ENCODE measurements around the gene GLYATL3.

Gene GLYATL3

GRCh38 chr6:49523901-49524300, 24.2 kb downstream of the GLYATL3 start:
- Histone ChIP-seq H4K5ac (ENCODE audit: low read length) (no peak overlapping the region), H2AK5ac (ENCODE audit: low read length) (no peak overlapping the region), H3K27ac (ENCODE audit: low read depth, low read length) (no peak overlapping the region), H2BK5ac (ENCODE audit: low read length) (no peak overlapping the region), H3K27me3 (ENCODE audit: insufficient read depth, low read length, poor library complexity) (no peaks in the 10 kb centered on the region), H3K9ac (ENCODE audit: low read length) (no peak overlapping the region), H3K4me3 (ENCODE audit: low read length) (no peak overlapping the region), H3K4me1 (ENCODE audit: control insufficient read depth, low read depth, low read length) (no peaks in the 10 kb centered on the region), H3K4me2 (ENCODE audit: low read length) (no peak overlapping the region), H2BK15ac (replicated peaks; ENCODE audit: low read depth) (no peak overlapping the region), H3K4ac (ENCODE audit: low read depth, low read length) (no peak overlapping the region), H3K79me2 (ENCODE audit: control insufficient read depth, insufficient read depth, low read length) (no peaks in the 10 kb centered on the region), H4K8ac (ENCODE audit: low read depth, low read length) (no peak overlapping the region), H3K18ac (ENCODE audit: low read length) (no peak overlapping the region), H3K56ac (ENCODE audit: low read length) (no peak overlapping the region), H3K79me1 (ENCODE audit: low read length) (no peaks in the 10 kb centered on the region), H3K36me3 (ENCODE audit: control insufficient read depth, insufficient read depth, low read length) (no peaks in the 10 kb centered on the region), H3K23ac (ENCODE audit: low read length) (no peak overlapping the region), H2BK120ac (ENCODE audit: low read depth, low read length) (no peak overlapping the region)
- no peak for DNase-seq
- no CpG with 5 or more reads among the region's 1 CpG for WGBS (ENCODE audit: extremely low coverage, insufficient coverage, low lambda C conversion rate)

DNA sequence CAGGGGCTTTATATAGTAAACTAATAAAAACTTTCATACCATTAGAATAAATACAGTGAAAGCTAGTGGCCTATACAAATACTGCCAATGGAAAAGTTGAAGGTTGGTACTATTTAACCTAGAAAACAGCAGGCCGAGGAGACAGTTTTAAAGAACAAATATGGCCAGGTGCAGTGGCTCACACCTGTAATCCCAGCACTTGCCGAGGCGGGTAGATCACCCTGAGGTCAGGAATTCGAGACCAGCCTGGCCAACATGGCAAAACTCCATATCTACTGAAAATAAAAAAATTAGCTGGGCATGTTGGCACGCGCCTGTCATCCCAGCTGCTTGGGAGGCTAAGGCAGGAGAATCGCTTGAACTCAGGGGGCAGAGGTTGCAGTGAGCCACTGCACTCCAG, 24.8 kb downstream of the GLYATL3 start:
- H3K4me1 ChIP-seq (ENCODE audit: control insufficient read depth, low read depth, low read length), result no peaks in the 10 kb centered on the region
- H3K56ac ChIP-seq (ENCODE audit: low read length), result no peak overlapping the region
- no peak overlapping the region for H2BK5ac ChIP-seq (ENCODE audit: low read length)
- H4K8ac ChIP-seq (ENCODE audit: low read depth, low read length), result no peak overlapping the region
- no peaks in the 10 kb centered on the region for H3K79me2 ChIP-seq (ENCODE audit: control insufficient read depth, insufficient read depth, low read length)
- no peak overlapping the region for H4K5ac ChIP-seq (ENCODE audit: low read length)
- WGBS (ENCODE audit: extremely low coverage, insufficient coverage, low lambda C conversion rate), result no CpG with 5 or more reads among the region's 7 CpGs
- no peaks in the 10 kb centered on the region for H3K27me3 ChIP-seq (ENCODE audit: insufficient read depth, low read length, poor library complexity)
- H3K4me3 ChIP-seq (ENCODE audit: low read length), result no peak overlapping the region
- no peak overlapping the region for H3K9ac ChIP-seq (ENCODE audit: low read length)
- DNase-seq, result no peak
- no peak overlapping the region for H3K4ac ChIP-seq (ENCODE audit: low read depth, low read length)
- no peak overlapping the region for H3K27ac ChIP-seq (ENCODE audit: low read depth, low read length)
- no peak overlapping the region for H2BK15ac ChIP-seq (replicated peaks; ENCODE audit: low read depth)
- no peak overlapping the region for H3K23ac ChIP-seq (ENCODE audit: low read length)
- H2BK120ac ChIP-seq (ENCODE audit: low read depth, low read length), result no peak overlapping the region
- no peaks in the 10 kb centered on the region for H3K36me3 ChIP-seq (ENCODE audit: control insufficient read depth, insufficient read depth, low read length)
- H3K4me2 ChIP-seq (ENCODE audit: low read length), result no peak overlapping the region
- H3K18ac ChIP-seq (ENCODE audit: low read length), result no peak overlapping the region
- H2AK5ac ChIP-seq (ENCODE audit: low read length), result no peak overlapping the region
- no peaks in the 10 kb centered on the region for H3K79me1 ChIP-seq (ENCODE audit: low read length)

GRCh38 chr6:49526598-49526997, 26.9 kb downstream of the GLYATL3 start:
- no peak overlapping the region for H2AK5ac ChIP-seq (ENCODE audit: low read length)
- H2BK5ac ChIP-seq (ENCODE audit: low read length), result no peak overlapping the region
- no peak overlapping the region for H3K56ac ChIP-seq (ENCODE audit: low read length)
- no peak overlapping the region for H3K4me2 ChIP-seq (ENCODE audit: low read length)
- no CpG with 5 or more reads among the region's 12 CpGs for WGBS (ENCODE audit: extremely low coverage, insufficient coverage, low lambda C conversion rate)
- H3K27ac ChIP-seq (ENCODE audit: low read depth, low read length), result no peak overlapping the region
- H2BK120ac ChIP-seq (ENCODE audit: low read depth, low read length), result no peak overlapping the region
- H3K79me1 ChIP-seq (ENCODE audit: low read length), result no peaks in the 10 kb centered on the region
- H3K4me3 ChIP-seq (ENCODE audit: low read length), result no peak overlapping the region
- no peak for DNase-seq
- no peak overlapping the region for H3K23ac ChIP-seq (ENCODE audit: low read length)
- H4K5ac ChIP-seq (ENCODE audit: low read length), result no peak overlapping the region
- no peak overlapping the region for H4K8ac ChIP-seq (ENCODE audit: low read depth, low read length)
- no peaks in the 10 kb centered on the region for H3K36me3 ChIP-seq (ENCODE audit: control insufficient read depth, insufficient read depth, low read length)
- H3K4me1 ChIP-seq (ENCODE audit: control insufficient read depth, low read depth, low read length), result no peaks in the 10 kb centered on the region
- no peak overlapping the region for H2BK15ac ChIP-seq (replicated peaks; ENCODE audit: low read depth)
- no peak overlapping the region for H3K18ac ChIP-seq (ENCODE audit: low read length)
- H3K27me3 ChIP-seq (ENCODE audit: insufficient read depth, low read length, poor library complexity), result no peaks in the 10 kb centered on the region
- no peak overlapping the region for H3K9ac ChIP-seq (ENCODE audit: low read length)
- no peaks in the 10 kb centered on the region for H3K79me2 ChIP-seq (ENCODE audit: control insufficient read depth, insufficient read depth, low read length)
- no peak overlapping the region for H3K4ac ChIP-seq (ENCODE audit: low read depth, low read length)

DNA sequence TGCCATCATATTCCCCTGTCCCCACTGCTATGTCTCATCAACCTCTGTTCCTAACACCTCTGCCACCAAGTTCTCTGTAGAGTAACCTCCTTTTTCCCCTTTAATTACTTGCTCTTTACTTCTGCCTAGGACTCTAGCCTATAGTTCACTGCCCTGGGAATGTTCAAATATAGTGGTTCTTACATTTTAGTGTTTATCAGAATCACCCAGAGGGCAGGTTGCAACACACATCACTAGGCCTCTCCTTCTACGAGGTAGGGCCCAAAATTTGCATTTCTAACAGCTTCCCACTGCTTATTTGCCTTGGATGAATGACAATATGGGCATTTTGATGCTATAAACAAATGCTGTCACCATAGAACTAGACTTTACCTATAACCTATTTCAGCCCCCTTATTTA, 27.6 kb downstream of the GLYATL3 start:
- Histone ChIP-seq H3K4me3 (ENCODE audit: low read length) (no peak overlapping the region), H3K23ac (ENCODE audit: low read length) (no peak overlapping the region), H3K4me2 (ENCODE audit: low read length) (no peak overlapping the region), H2BK120ac (ENCODE audit: low read depth, low read length) (no peak overlapping the region), H4K8ac (ENCODE audit: low read depth, low read length) (no peak overlapping the region), H3K79me2 (ENCODE audit: control insufficient read depth, insufficient read depth, low read length) (no peaks in the 10 kb centered on the region), H3K27ac (ENCODE audit: low read depth, low read length) (no peak overlapping the region), H2AK5ac (ENCODE audit: low read length) (no peak overlapping the region), H4K5ac (ENCODE audit: low read length) (no peak overlapping the region), H2BK15ac (replicated peaks; ENCODE audit: low read depth) (no peak overlapping the region), H3K36me3 (ENCODE audit: control insufficient read depth, insufficient read depth, low read length) (no peaks in the 10 kb centered on the region), H3K79me1 (ENCODE audit: low read length) (no peaks in the 10 kb centered on the region), H3K18ac (ENCODE audit: low read length) (no peak overlapping the region), H3K4me1 (ENCODE audit: control insufficient read depth, low read depth, low read length) (no peaks in the 10 kb centered on the region), H2BK5ac (ENCODE audit: low read length) (no peak overlapping the region), H3K4ac (ENCODE audit: low read depth, low read length) (no peak overlapping the region), H3K9ac (ENCODE audit: low read length) (no peak overlapping the region), H3K27me3 (ENCODE audit: insufficient read depth, low read length, poor library complexity) (no peaks in the 10 kb centered on the region), H3K56ac (ENCODE audit: low read length) (no peak overlapping the region)
- DNase-seq, result no peak
- WGBS (ENCODE audit: extremely low coverage, insufficient coverage, low lambda C conversion rate), result no CpG with 5 or more reads among the region's 1 CpG

DNA sequence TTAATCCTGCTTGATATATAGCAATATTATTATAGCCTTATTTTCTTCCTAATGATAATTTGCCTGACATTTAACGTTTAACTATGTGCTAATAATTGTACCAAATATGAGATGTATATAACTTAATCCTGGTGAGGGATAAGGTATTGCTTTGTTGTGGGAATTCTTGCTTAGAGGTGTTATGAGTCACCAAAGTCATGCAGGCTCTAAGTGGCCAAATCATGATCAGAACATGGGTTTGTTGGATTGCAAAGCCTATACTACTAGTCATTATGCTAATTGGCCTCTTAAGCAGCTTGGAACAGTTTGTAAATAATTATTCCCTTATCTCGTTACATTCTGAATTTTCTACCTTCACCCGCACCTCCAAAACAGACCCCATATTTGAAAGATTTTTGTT, 28.8 kb downstream of the GLYATL3 start:
- no peak overlapping the region for H3K18ac ChIP-seq (ENCODE audit: low read length)
- no peak overlapping the region for H3K9ac ChIP-seq (ENCODE audit: low read length)
- H3K4me3 ChIP-seq (ENCODE audit: low read length), result no peak overlapping the region
- H3K79me1 ChIP-seq (ENCODE audit: low read length), result no peaks in the 10 kb centered on the region
- H2BK5ac ChIP-seq (ENCODE audit: low read length), result no peak overlapping the region
- no peak overlapping the region for H4K5ac ChIP-seq (ENCODE audit: low read length)
- H2AK5ac ChIP-seq (ENCODE audit: low read length), result no peak overlapping the region
- H3K4me1 ChIP-seq (ENCODE audit: control insufficient read depth, low read depth, low read length), result no peaks in the 10 kb centered on the region
- no peak overlapping the region for H3K4ac ChIP-seq (ENCODE audit: low read depth, low read length)
- H3K79me2 ChIP-seq (ENCODE audit: control insufficient read depth, insufficient read depth, low read length), result no peaks in the 10 kb centered on the region
- no peak for DNase-seq
- WGBS (ENCODE audit: extremely low coverage, insufficient coverage, low lambda C conversion rate), result 100% methylated on average over 1 of the region's 3 CpGs
- H2BK120ac ChIP-seq (ENCODE audit: low read depth, low read length), result no peak overlapping the region
- no peak overlapping the region for H2BK15ac ChIP-seq (replicated peaks; ENCODE audit: low read depth)
- no peak overlapping the region for H4K8ac ChIP-seq (ENCODE audit: low read depth, low read length)
- no peaks in the 10 kb centered on the region for H3K27me3 ChIP-seq (ENCODE audit: insufficient read depth, low read length, poor library complexity)
- no peak overlapping the region for H3K4me2 ChIP-seq (ENCODE audit: low read length)
- no peaks in the 10 kb centered on the region for H3K36me3 ChIP-seq (ENCODE audit: control insufficient read depth, insufficient read depth, low read length)
- no peak overlapping the region for H3K23ac ChIP-seq (ENCODE audit: low read length)
- H3K27ac ChIP-seq (ENCODE audit: low read depth, low read length), result no peak overlapping the region
- H3K56ac ChIP-seq (ENCODE audit: low read length), result no peak overlapping the region

DNA sequence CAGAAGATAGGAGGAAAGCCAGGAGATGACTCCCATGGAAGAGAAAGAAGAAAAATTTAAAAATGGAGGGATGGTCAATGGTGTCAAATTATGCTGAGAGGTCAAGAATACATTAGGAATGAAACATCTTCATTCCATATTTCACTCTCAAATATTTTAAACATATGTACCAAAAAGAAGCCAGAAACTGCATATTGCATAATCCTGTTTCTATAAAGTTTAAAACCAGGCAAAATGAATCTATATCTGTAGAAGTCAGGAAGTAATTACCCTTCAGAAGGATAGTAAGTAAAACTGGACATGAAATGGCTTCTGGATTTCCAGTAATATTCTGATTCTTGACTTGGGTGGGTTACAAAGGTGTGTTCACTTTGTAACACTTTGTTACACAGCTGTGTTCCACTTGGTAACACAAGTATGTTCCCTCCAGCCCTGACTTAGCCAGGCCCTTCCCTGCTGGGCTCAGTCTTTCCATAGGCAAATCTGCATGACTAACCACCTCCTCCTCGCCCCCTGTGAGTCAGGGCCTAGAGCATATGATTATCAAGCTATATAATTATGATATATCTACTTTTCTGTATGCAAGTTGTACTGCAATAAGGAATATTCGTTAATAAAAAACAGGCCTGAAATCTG, 30.5 kb downstream of the GLYATL3 start:
- Histone ChIP-seq H3K79me2 (ENCODE audit: control insufficient read depth, insufficient read depth, low read length) (no peaks in the 10 kb centered on the region), H3K4me2 (ENCODE audit: low read length) (no peak overlapping the region), H2AK5ac (ENCODE audit: low read length) (no peak overlapping the region), H3K4me1 (ENCODE audit: control insufficient read depth, low read depth, low read length) (no peaks in the 10 kb centered on the region), H3K4ac (ENCODE audit: low read depth, low read length) (no peak overlapping the region), H2BK15ac (replicated peaks; ENCODE audit: low read depth) (no peak overlapping the region), H3K9ac (ENCODE audit: low read length) (no peak overlapping the region), H2BK5ac (ENCODE audit: low read length) (no peak overlapping the region), H4K5ac (ENCODE audit: low read length) (no peak overlapping the region), H2BK120ac (ENCODE audit: low read depth, low read length) (no peak overlapping the region), H3K23ac (ENCODE audit: low read length) (no peak overlapping the region), H3K4me3 (ENCODE audit: low read length) (no peak overlapping the region), H3K27ac (ENCODE audit: low read depth, low read length) (no peak overlapping the region), H4K8ac (ENCODE audit: low read depth, low read length) (no peak overlapping the region), H3K36me3 (ENCODE audit: control insufficient read depth, insufficient read depth, low read length) (no peaks in the 10 kb centered on the region), H3K27me3 (ENCODE audit: insufficient read depth, low read length, poor library complexity) (no peaks in the 10 kb centered on the region), H3K79me1 (ENCODE audit: low read length) (no peaks in the 10 kb centered on the region), H3K18ac (ENCODE audit: low read length) (no peak overlapping the region), H3K56ac (ENCODE audit: low read length) (no peak overlapping the region)
- no peak for DNase-seq
- WGBS (ENCODE audit: extremely low coverage, insufficient coverage, low lambda C conversion rate), result no CpG with 5 or more reads among the region's 2 CpGs

All from mesendoderm (in vitro differentiated cells).